ENCODE data around the gene CHRFAM7A.
"Not testable (repeated sequence)": the region's sequence is repeated elsewhere in the genome, so short reads cannot be mapped to it uniquely, and the experiment has no call there.

CHRFAM7A gene

DNA sequence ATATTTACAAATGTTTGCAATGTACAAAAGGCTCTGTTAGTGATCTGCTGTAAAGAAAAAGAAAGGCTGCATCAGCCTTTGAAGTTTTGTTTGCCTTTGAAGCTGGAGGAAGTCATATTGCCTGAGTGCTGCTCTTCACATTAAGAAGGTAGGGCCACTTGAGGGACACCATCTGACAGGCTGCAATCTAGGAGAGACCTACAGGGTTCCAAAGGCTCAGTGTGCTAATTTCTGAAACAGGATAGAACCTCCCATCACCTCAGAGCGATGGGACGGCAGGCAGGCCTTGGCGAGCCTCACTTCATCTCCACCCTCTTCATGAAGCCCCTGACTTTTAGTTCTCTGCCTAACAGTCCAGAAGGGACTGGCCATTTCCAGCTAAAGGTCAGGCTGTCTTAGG, 77.6 kb downstream of the CHRFAM7A start:
- not testable (repeated sequence) for DNase-seq

DNA sequence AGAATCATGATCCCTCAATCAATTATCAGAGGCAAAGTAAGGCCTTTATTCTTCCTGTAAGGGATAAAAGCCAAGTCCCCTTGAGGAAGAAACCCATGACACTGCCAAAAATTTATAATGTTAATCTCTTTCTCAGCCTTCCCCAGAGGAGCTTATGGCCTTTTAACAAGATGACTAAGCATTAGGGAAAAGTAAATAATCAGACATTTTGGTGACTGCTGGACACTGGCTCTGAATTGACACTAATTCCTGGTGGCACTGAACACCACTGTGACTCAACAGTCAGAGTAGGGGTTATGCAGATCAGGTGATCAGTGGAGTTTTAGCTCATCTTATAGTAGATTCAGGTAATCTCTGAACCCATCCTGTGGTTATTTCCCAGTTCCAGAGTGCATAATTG, 82.8 kb downstream of the CHRFAM7A start:
- not testable (repeated sequence) for DNase-seq
